ENCODE results near the gene BMX.
A peak's percentile ranks its signal among the peaks of the same experiment; 100 is the strongest.

The BMX gene

GRCh38 chrX:15500497-15500966, at the start of gene BMX:
BMX (plus strand) TSS chrX:15500807; CDS start chrX:15508354, 7,547 bp downstream.
- no peak for DNase-seq

- DNase-seq = no peak
These were observed 48.7 kb upstream of the BMX start for GRCh38 chrX:15451913-15452312.

- no peak for DNase-seq
These were observed 35.9 kb upstream of the BMX start for GRCh38 chrX:15464704-15465103.

- no peak for DNase-seq
These were observed 35.3 kb upstream of the BMX start for GRCh38 chrX:15465347-15465746.

- no peak for DNase-seq
These were observed 34.5 kb upstream of the BMX start for GRCh38 chrX:15465896-15466651.

- DNase-seq = peak; percentile 42
These were observed 32.6 kb upstream of the BMX start for GRCh38 chrX:15468036-15468435.

- no peak for DNase-seq
These were observed 31.0 kb upstream of the BMX start for GRCh38 chrX:15469613-15470012.

GRCh38 chrX:15471028-15471427, 29.6 kb upstream of the BMX start:
- DNase-seq = peak; percentile 64

- DNase-seq = no peak
These were observed 28.1 kb upstream of the BMX start for GRCh38 chrX:15472531-15472930.

GRCh38 chrX:15474028-15474427, 26.6 kb upstream of the BMX start:
- DNase-seq = no peak

- DNase-seq = no peak
These were observed 25.6 kb upstream of the BMX start for GRCh38 chrX:15475021-15475420.

- no peak for DNase-seq
These were observed 25.1 kb upstream of the BMX start for GRCh38 chrX:15475486-15475885.

GRCh38 chrX:15483891-15484290, 16.7 kb upstream of the BMX start:
- no peak for DNase-seq

GRCh38 chrX:15492469-15492868, 8.1 kb upstream of the BMX start:
- no peak for DNase-seq

GRCh38 chrX:15493118-15493962, 7.3 kb upstream of the BMX start, which contains the start of gene PIR:
PIR (minus strand) TSS chrX:15493333; CDS start chrX:15491257, 2,076 bp downstream.
- peak; percentile 84 for DNase-seq

GRCh38 chrX:15495801-15496200, 4.8 kb upstream of the BMX start:
- no peak for DNase-seq

GRCh38 chrX:15496824-15497223, 3.8 kb upstream of the BMX start:
- no peak for DNase-seq

GRCh38 chrX:15497865-15498264, 2.7 kb upstream of the BMX start:
- DNase-seq = peak; percentile 36

GRCh38 chrX:15498741-15499140, 1.9 kb upstream of the BMX start:
- no peak for DNase-seq

GRCh38 chrX:15499976-15500375, 631 bp upstream of the BMX start:
- no peak for DNase-seq

- DNase-seq = no peak
These were observed 899 bp downstream of the BMX start for GRCh38 chrX:15501506-15501905.

- no peak for DNase-seq
These were observed 4.1 kb downstream of the BMX start for GRCh38 chrX:15504661-15505060.

- no peak for DNase-seq
These were observed 4.5 kb downstream of the BMX start for GRCh38 chrX:15505101-15505500.

GRCh38 chrX:15507005-15507404, 6.4 kb downstream of the BMX start:
- DNase-seq = no peak
